Suprapubic skin (tissue), 4 donors: ENCODE results near the gene MYO1C. TPM values are rescaled to one million over a fixed set of nuclear protein-coding genes. Genes with fewer than 3 reads are reported as not detected.

Experiments
- DNase-seq, 2 donors: peaks; one replicate each; pipeline ENCODE4 v3.0.0-alpha.2; 2019; ENCODE audit warnings: low spot score in 2 of 2
- H3K27ac ChIP-seq: fragments of 200-600 bp; sonication (generic); one replicate; pipeline ENCODE4 v1.5.1; 2019
- H3K27me3 ChIP-seq: fragments of 200-600 bp; sonication (generic); one replicate; pipeline ENCODE4 v1.5.1; 2019
- H3K36me3 ChIP-seq: fragments of 200-600 bp; sonication (generic); one replicate; pipeline ENCODE4 v1.5.1; 2019
- H3K4me1 ChIP-seq: fragments of 200-600 bp; sonication (generic); one replicate; pipeline ENCODE4 v1.5.1; 2019
- H3K4me3 ChIP-seq: fragments of 200-600 bp; sonication (generic); one replicate; pipeline ENCODE4 v1.5.1; 2019; ENCODE audit warnings: mild to moderate bottlenecking
- H3K9me3 ChIP-seq: fragments of 200-600 bp; sonication (generic); one replicate; pipeline ENCODE4 v1.5.1; 2019
- CTCF ChIP-seq, 2 donors: fragments of 200-600 bp in 1 of 2; fragments of 450-650 bp in 1 of 2; sonication (generic) in 1 of 2; IDR thresholded peaks; one replicate each; pipeline ENCODE4 v1.5.1; 2016 to 2019; ENCODE audit warnings: antibody characterized with exemption in 2 of 2, mild to moderate bottlenecking in 1 of 2, moderate library complexity in 1 of 2
- EP300 ChIP-seq: sonication (generic); formaldehyde crosslinking; IDR thresholded peaks from one replicate; pipeline ENCODE4 v1.6.1; 2017; ENCODE audit warnings: antibody characterized with exemption
- POLR2A ChIP-seq, 2 donors: fragments of 450-650 bp; IDR thresholded peaks; one replicate each; pipeline ENCODE4 v1.6.1; 2017; ENCODE audit warnings: antibody characterized with exemption in 2 of 2, mild to moderate bottlenecking in 2 of 2, moderate library complexity in 2 of 2
- POLR2AphosphoS5 ChIP-seq, 3 donors: sonication (generic); formaldehyde crosslinking; IDR thresholded peaks; one replicate each; pipeline ENCODE4 v1.6.1; 2017; ENCODE audit warnings: antibody characterized with exemption in 3 of 3
- WGBS: methylation state at CpG from one replicate; pipeline ENCODE4 v1.1.5; 2018; 5-methylcytosine and 5-hydroxymethylcytosine counted together
- total RNA-seq, 4 donors: library from RNA; depleted of rRNA; stranded (reverse); fragments of >200 nt; gene quantifications; one replicate each; pipeline ENCODE4 v1.1.0, GENCODE V29; 2016

Gene MYO1C
- total RNA-seq, 4 donors from 2014 or later, result 74.9 to 116 (median 103) TPM

- Histone ChIP-seq H3K4me3 (no peak overlapping the region), H3K9me3 (no peaks in the 10 kb centered on the region), H3K27ac (no peak overlapping the region), H3K4me1 (peaks cover 9% of the 10 kb centered on the region), H3K36me3 (peaks cover 27% of the 10 kb centered on the region), H3K27me3 (no peaks in the 10 kb centered on the region)
- TF ChIP-seq POLR2AphosphoS5 (IDR thresholded peaks at IDR 0.05) (no peak), CTCF (IDR thresholded peaks at IDR 0.05) (no peak), POLR2A (IDR thresholded peaks at IDR 0.05) (no peak), EP300 (no peak)
- 97% methylated on average over 5 of the region's 5 CpGs for WGBS
- no peak for DNase-seq
Observed at GRCh38 chr17:1416414-1416813, 76.1 kb downstream of the MYO1C start.

GRCh38 chr17:1414634-1415033 lies 77.9 kb downstream of the MYO1C start:
- Histone ChIP-seq H3K4me1 (peaks cover 9% of the 10 kb centered on the region), H3K36me3 (peaks cover 12% of the 10 kb centered on the region), H3K27ac (no peak overlapping the region), H3K27me3 (no peaks in the 10 kb centered on the region), H3K9me3 (no peaks in the 10 kb centered on the region), H3K4me3 (no peak overlapping the region)
- WGBS, result 87% methylated on average over 10 of the region's 10 CpGs
- DNase-seq, result no peak
- TF ChIP-seq CTCF (IDR thresholded peaks at IDR 0.05), result no peak
- TF ChIP-seq POLR2A (IDR thresholded peaks at IDR 0.05), result no peak
- TF ChIP-seq EP300, result no peak
- TF ChIP-seq POLR2AphosphoS5 (IDR thresholded peaks at IDR 0.05), result no peak

Other genes starting within 250 kb of the MYO1C start
- not detected for gene BHLHA9, start 222.2 kb downstream of the MYO1C start, total RNA-seq
- 1 to 10 TPM; 1.2 to 7.2 (median 2.9) TPM for gene TRARG1, start 213.0 kb downstream of the MYO1C start, total RNA-seq
- gene YWHAE, start 92.5 kb downstream of the MYO1C start, total RNA-seq, result 100 to 1,000 TPM; 467 to 572 (median 520) TPM
- 10 to 100 TPM; 38.9 to 53.7 (median 49.0) TPM for gene CRK, start 36.5 kb downstream of the MYO1C start, total RNA-seq
- gene INPP5K, start 23.9 kb upstream of the MYO1C start, total RNA-seq, result 100 to 1,000 TPM in 3 of 4 donors, 10 to 100 TPM in 1; 91.8 to 160 (median 123) TPM
- gene PITPNA, start 70.1 kb upstream of the MYO1C start, total RNA-seq, result 10 to 100 TPM; 49.6 to 71.9 (median 61.5) TPM
- 10 to 100 TPM in 2 of 4 donors, 1 to 10 TPM in 2; 4.8 to 11.8 (median 10.6) TPM for gene SLC43A2, start 136.1 kb upstream of the MYO1C start, total RNA-seq
- 10 to 100 TPM in 1 of 4 donors, 1 to 10 TPM in 3; 1.8 to 12.4 (median 4.6) TPM for gene SCARF1, start 153.0 kb upstream of the MYO1C start, total RNA-seq
- 10 to 100 TPM; 11.9 to 26.0 (median 20.1) TPM for gene RILP, start 157.2 kb upstream of the MYO1C start, total RNA-seq
- 100 to 1,000 TPM; 186 to 341 (median 220) TPM for gene PRPF8, start 192.2 kb upstream of the MYO1C start, total RNA-seq
- 1 to 10 TPM; 2.2 to 4.6 (median 2.9) TPM for gene TLCD2, start 217.7 kb upstream of the MYO1C start, total RNA-seq
- 10 to 100 TPM; 40.0 to 61.7 (median 51.3) TPM for gene WDR81, start 232.0 kb upstream of the MYO1C start, total RNA-seq